ENCODE results near the gene UHRF1.

GRCh38 chr19:4879041-4879440 lies 30.3 kb upstream of the UHRF1 start:
- TF ChIP-seq, protein P1, sequence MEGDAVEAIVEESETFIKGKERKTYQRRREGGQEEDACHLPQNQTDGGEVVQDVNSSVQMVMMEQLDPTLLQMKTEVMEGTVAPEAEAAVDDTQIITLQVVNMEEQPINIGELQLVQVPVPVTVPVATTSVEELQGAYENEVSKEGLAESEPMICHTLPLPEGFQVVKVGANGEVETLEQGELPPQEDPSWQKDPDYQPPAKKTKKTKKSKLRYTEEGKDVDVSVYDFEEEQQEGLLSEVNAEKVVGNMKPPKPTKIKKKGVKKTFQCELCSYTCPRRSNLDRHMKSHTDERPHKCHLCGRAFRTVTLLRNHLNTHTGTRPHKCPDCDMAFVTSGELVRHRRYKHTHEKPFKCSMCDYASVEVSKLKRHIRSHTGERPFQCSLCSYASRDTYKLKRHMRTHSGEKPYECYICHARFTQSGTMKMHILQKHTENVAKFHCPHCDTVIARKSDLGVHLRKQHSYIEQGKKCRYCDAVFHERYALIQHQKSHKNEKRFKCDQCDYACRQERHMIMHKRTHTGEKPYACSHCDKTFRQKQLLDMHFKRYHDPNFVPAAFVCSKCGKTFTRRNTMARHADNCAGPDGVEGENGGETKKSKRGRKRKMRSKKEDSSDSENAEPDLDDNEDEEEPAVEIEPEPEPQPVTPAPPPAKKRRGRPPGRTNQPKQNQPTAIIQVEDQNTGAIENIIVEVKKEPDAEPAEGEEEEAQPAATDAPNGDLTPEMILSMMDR (IDR thresholded peaks at IDR 0.05): no peak
- no peak for TF ChIP-seq POLR2A (IDR thresholded peaks at IDR 0.05)

Data from esophagus squamous epithelium (tissue), 4 donors.